Sigmoid colon (tissue), 4 donors: ENCODE data around the gene EMC8.

Experiments
- CTCF ChIP-seq, 4 experiments: fragments of 450-650 bp in 3 of 4; fragments of 200-600 bp in 1 of 4; IDR thresholded peaks; one replicate each; pipeline ENCODE4 v1.5.1; 2016 to 2019; ENCODE audit warnings: antibody characterized with exemption in 4 of 4, mild to moderate bottlenecking in 3 of 4, moderate library complexity in 2 of 4
- POLR2AphosphoS5 ChIP-seq, 4 donors: sonication (generic); formaldehyde crosslinking; IDR thresholded peaks; one replicate each; pipeline ENCODE4 v1.6.1; 2017; ENCODE audit warnings: antibody characterized with exemption in 4 of 4

- TF ChIP-seq CTCF (IDR thresholded peaks at IDR 0.05) (no peak), POLR2AphosphoS5 (IDR thresholded peaks at IDR 0.05) (no peak)
Observed at GRCh38 chr16:85810742-85811115, 11.4 kb upstream of the EMC8 start.
